ENCODE data around the gene NDUFB7.
"Not testable (repeated sequence)": the region's sequence is repeated elsewhere in the genome, so short reads cannot be mapped to it uniquely, and the experiment has no call there.

- TF ChIP-seq, protein P1, sequence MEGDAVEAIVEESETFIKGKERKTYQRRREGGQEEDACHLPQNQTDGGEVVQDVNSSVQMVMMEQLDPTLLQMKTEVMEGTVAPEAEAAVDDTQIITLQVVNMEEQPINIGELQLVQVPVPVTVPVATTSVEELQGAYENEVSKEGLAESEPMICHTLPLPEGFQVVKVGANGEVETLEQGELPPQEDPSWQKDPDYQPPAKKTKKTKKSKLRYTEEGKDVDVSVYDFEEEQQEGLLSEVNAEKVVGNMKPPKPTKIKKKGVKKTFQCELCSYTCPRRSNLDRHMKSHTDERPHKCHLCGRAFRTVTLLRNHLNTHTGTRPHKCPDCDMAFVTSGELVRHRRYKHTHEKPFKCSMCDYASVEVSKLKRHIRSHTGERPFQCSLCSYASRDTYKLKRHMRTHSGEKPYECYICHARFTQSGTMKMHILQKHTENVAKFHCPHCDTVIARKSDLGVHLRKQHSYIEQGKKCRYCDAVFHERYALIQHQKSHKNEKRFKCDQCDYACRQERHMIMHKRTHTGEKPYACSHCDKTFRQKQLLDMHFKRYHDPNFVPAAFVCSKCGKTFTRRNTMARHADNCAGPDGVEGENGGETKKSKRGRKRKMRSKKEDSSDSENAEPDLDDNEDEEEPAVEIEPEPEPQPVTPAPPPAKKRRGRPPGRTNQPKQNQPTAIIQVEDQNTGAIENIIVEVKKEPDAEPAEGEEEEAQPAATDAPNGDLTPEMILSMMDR (IDR thresholded peaks at IDR 0.05; ENCODE audit: low read length): not testable (repeated sequence)
- TF ChIP-seq EZH2 (optimal IDR thresholded peaks at IDR 0.05; ENCODE audit: low read depth, low read length): not testable (repeated sequence)
Measured at GRCh38 chr19:14612242-14612641, 40.4 kb upstream of the NDUFB7 start.

Measured in MM.1S (cell line).